GM21723 (cell line): ENCODE data around the gene CEACAM1.
"Not testable (repeated sequence)": the region's sequence is repeated elsewhere in the genome, so short reads cannot be mapped to it uniquely, and the experiment has no call there.

Source experiments
- ATAC-seq: cut with Tn5 transposase; IDR thresholded peaks from one replicate; pipeline ENCODE4 v1.9.1; 2021; ENCODE audit warnings: mild to moderate bottlenecking, moderate library complexity; ENCODE audit not compliant: unreplicated experiment

CEACAM1 gene

GRCh38 chr19:42477933-42478332 is 50.3 kb downstream of the CEACAM1 start:
- no peak for ATAC-seq

GRCh38 chr19:42477117-42477516 is 51.2 kb downstream of the CEACAM1 start:
- ATAC-seq = no peak

- no peak for ATAC-seq
Measured at GRCh38 chr19:42475366-42475765, 52.9 kb downstream of the CEACAM1 start.

- ATAC-seq = no peak
Measured at GRCh38 chr19:42474743-42475142, 53.5 kb downstream of the CEACAM1 start.

- no peak for ATAC-seq
Measured at GRCh38 chr19:42473686-42474085, 54.6 kb downstream of the CEACAM1 start.

GRCh38 chr19:42472402-42473147 is 55.7 kb downstream of the CEACAM1 start:
- ATAC-seq = no peak

GRCh38 chr19:42471554-42472249 is 56.6 kb downstream of the CEACAM1 start:
- no peak for ATAC-seq

- no peak for ATAC-seq
Measured at GRCh38 chr19:42469311-42470235, 58.7 kb downstream of the CEACAM1 start.

- no peak for ATAC-seq
Measured at GRCh38 chr19:42468273-42468796, 59.9 kb downstream of the CEACAM1 start.

- ATAC-seq = no peak
Measured at GRCh38 chr19:42467183-42467760, 61.0 kb downstream of the CEACAM1 start.

- no peak for ATAC-seq
Measured at GRCh38 chr19:42466521-42467182, 61.6 kb downstream of the CEACAM1 start.

- peak; percentile 77 for ATAC-seq
Measured at GRCh38 chr19:42465827-42466280, 62.4 kb downstream of the CEACAM1 start.

- ATAC-seq = no peak
Measured at GRCh38 chr19:42461700-42462324, 66.5 kb downstream of the CEACAM1 start.

GRCh38 chr19:42461231-42461630 is 67.0 kb downstream of the CEACAM1 start:
- ATAC-seq = not testable (repeated sequence)

- no peak for ATAC-seq
Measured at GRCh38 chr19:42459926-42460325, 68.4 kb downstream of the CEACAM1 start.
